ENCODE measurements around the gene ELANE.

Gene ELANE

DNA sequence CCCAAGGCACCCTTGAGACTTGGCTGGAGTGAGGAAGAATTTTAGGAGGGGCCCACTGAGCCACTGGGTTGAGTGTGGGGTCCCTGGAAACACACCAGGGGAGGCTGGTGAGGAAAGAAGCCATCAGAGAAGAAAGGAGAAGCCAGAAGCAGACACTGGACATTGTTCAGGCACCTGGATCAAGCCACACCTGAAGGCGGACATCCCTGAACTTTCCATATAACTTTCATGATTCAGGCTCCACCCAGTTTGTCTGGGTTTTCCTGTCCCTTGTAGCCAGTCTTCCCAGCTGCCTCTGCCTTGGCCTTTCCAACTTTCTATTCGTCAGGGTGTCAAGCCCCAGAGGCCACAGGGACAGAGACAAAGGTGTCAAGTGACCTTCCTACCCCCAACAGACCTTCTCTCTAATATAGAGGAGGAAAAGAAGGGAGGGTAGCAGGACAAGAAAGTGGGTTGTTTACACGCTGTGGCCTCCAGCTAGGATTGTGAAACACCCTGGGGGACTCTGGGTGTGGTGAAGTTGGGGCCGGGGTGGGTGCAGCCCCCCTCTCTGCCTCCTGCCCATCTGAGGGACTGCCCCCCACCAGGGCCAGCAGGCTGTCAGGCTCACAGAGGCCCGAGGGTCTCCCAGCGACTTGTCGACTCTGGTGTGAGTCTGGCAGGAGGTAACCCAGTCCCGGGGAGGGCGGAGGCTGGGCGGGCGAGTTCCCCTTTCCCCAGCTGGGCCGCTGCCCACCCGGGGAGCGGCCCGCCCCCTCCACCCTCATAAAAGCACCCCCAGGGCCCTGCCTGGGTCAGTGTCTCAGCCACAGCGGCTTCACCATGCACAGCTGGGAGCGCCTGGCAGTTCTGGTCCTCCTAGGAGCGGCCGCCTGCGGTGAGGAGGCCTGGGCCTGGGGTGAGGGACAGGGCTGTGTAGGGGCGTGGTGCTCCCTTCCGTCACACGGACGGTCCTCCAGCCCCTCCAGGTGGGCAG lies 7.1 kb downstream of the ELANE start, which contains the start of gene CFD:
Gene CFD (plus strand): TSS at position 797 of the 976 bp plus-strand sequence. CDS start 26 bp downstream, at position 823.
- TF ChIP-seq, protein P1, sequence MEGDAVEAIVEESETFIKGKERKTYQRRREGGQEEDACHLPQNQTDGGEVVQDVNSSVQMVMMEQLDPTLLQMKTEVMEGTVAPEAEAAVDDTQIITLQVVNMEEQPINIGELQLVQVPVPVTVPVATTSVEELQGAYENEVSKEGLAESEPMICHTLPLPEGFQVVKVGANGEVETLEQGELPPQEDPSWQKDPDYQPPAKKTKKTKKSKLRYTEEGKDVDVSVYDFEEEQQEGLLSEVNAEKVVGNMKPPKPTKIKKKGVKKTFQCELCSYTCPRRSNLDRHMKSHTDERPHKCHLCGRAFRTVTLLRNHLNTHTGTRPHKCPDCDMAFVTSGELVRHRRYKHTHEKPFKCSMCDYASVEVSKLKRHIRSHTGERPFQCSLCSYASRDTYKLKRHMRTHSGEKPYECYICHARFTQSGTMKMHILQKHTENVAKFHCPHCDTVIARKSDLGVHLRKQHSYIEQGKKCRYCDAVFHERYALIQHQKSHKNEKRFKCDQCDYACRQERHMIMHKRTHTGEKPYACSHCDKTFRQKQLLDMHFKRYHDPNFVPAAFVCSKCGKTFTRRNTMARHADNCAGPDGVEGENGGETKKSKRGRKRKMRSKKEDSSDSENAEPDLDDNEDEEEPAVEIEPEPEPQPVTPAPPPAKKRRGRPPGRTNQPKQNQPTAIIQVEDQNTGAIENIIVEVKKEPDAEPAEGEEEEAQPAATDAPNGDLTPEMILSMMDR (IDR thresholded peaks at IDR 0.05; ENCODE audit: poor library complexity, severe bottlenecking) = no peak
- Histone ChIP-seq H3K4me1 (ENCODE audit: insufficient read depth, poor library complexity, severe bottlenecking) (peaks cover 3% of the 10 kb centered on the region), H3K27ac (ENCODE audit: poor library complexity, severe bottlenecking) (no peak within 1 kb of the TSS), H3K36me3 (ENCODE audit: low read depth) (no peaks in the 10 kb centered on the region), H3K9me3 (ENCODE audit: severe bottlenecking) (no peaks in the 10 kb centered on the region), H3K4me3 (ENCODE audit: severe bottlenecking) (peak within 1 kb of the TSS; percentile 29), H3K27me3 (ENCODE audit: insufficient read depth, poor library complexity, severe bottlenecking) (peaks cover 6% of the 10 kb centered on the region)
- DNase-seq (ENCODE audit: low spot score) = no peak
- ATAC-seq (ENCODE audit: low read depth) = no peak

DNA sequence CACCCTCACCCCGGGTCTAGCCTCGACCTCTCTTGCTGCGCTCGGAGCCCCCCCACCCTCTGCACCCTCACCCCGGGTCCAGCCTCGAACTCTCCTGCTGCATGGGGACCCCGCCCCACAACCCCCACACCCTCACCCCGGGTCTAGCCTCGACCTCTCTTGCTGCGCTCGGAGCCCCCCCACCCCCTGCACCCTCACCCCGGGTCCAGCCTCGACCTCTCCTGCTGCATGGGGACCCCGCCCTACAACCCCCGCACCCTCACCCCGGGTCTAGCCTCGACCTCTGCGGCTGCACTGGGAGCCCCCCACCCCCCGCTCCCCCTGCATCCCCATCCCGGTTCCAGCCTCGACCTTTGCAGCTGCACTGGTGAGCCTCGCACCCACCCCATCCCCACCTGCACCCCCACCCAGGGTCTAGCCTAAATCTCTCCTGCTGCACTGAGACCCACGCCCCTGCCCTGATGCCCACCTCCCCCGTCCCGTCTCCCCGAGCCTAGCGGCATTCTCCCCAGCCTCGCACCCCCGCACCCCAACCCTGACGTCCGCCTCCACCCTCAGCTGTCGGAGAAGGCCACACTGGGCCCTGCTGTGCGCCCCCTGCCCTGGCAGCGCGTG lies 9.1 kb downstream of the ELANE start:
- DNase-seq (ENCODE audit: low spot score) (no peak), ATAC-seq (ENCODE audit: low read depth) (no peak)
- H3K36me3 ChIP-seq (ENCODE audit: low read depth) = no peaks in the 10 kb centered on the region
- no peaks in the 10 kb centered on the region for H3K9me3 ChIP-seq (ENCODE audit: severe bottlenecking)
- TF ChIP-seq, protein P1 (IDR thresholded peaks at IDR 0.05; ENCODE audit: poor library complexity, severe bottlenecking) = no peak
- peaks cover 6% of the 10 kb centered on the region for H3K27me3 ChIP-seq (ENCODE audit: insufficient read depth, poor library complexity, severe bottlenecking)
- peaks cover 3% of the 10 kb centered on the region for H3K4me1 ChIP-seq (ENCODE audit: insufficient read depth, poor library complexity, severe bottlenecking)
- no peak overlapping the region for H3K4me3 ChIP-seq (ENCODE audit: severe bottlenecking)
- H3K27ac ChIP-seq (ENCODE audit: poor library complexity, severe bottlenecking) = no peak overlapping the region

DNA sequence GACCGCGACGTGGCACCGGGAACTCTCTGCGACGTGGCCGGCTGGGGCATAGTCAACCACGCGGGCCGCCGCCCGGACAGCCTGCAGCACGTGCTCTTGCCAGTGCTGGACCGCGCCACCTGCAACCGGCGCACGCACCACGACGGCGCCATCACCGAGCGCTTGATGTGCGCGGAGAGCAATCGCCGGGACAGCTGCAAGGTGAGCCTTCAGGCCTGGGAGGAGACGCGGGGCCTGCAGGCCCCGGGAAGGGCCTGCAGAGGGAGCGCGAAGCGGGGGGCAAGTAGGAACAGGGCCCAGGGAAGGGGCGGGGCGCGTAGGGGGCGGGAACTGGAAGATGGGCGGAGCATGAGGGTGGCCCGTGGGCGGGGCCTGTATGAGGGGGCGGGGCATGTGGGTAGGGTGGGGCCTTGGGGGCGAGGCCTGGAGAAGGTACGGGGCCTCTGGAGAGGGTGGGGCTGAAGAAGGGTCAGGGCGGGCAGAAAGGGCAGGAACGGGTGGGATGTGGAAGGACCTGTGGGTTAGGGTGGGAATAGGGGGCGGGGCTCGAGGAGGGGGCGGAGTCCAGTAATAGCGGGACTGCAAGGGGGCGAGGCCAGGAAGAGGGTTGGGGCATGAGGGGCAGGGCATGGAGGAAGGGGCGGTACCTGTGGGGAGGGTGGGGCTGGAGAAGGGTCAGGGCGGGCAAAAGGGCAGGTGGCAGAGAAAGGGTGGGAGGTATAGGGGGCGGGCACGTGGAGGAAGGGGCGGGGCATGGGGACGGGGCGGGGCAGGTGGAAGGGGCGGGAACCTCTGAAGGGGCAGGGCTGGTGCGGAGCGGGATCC lies 9.9 kb downstream of the ELANE start:
- Histone ChIP-seq H3K27me3 (ENCODE audit: insufficient read depth, poor library complexity, severe bottlenecking) (peaks cover 6% of the 10 kb centered on the region), H3K27ac (ENCODE audit: poor library complexity, severe bottlenecking) (no peak overlapping the region), H3K9me3 (ENCODE audit: severe bottlenecking) (no peaks in the 10 kb centered on the region), H3K36me3 (ENCODE audit: low read depth) (no peaks in the 10 kb centered on the region), H3K4me1 (ENCODE audit: insufficient read depth, poor library complexity, severe bottlenecking) (peaks cover 3% of the 10 kb centered on the region), H3K4me3 (ENCODE audit: severe bottlenecking) (no peak overlapping the region)
- DNase-seq (ENCODE audit: low spot score) (peak; percentile 72), ATAC-seq (ENCODE audit: low read depth) (peak; percentile 28)
- TF ChIP-seq, protein P1 (IDR thresholded peaks at IDR 0.05; ENCODE audit: poor library complexity, severe bottlenecking) = peak; percentile 28

DNA sequence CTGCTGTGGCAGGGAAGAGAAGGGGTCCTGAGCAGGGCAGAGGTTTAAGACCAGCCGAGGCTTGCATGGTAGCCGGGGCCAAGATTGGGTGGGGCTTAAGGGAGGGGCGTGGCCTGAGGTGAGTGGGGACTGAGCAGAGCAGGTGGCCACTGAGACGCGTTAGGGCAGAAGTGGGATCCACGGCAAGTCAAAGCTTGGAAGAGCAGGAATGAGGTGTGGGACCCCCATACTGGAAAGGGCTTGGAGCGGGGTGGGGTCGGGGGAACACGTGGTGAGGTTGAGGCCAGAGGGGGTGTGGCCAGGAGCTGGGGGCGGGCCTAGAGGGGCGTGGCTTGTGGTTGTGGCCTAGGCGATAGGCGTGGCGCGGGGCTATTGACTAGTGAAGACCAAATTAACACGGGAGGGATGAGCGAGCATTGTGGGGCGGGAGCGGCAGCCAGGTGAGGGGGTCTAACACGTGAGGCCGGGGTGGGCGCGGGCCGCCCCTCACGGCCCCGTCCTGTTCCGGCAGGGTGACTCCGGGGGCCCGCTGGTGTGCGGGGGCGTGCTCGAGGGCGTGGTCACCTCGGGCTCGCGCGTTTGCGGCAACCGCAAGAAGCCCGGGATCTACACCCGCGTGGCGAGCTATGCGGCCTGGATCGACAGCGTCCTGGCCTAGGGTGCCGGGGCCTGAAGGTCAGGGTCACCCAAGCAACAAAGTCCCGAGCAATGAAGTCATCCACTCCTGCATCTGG lies 10.6 kb downstream of the ELANE start:
- H3K4me3 ChIP-seq (ENCODE audit: severe bottlenecking) = no peak overlapping the region
- no peaks in the 10 kb centered on the region for H3K36me3 ChIP-seq (ENCODE audit: low read depth)
- TF ChIP-seq, protein P1 (IDR thresholded peaks at IDR 0.05; ENCODE audit: poor library complexity, severe bottlenecking) = no peak
- H3K9me3 ChIP-seq (ENCODE audit: severe bottlenecking) = no peaks in the 10 kb centered on the region
- peaks cover 3% of the 10 kb centered on the region for H3K4me1 ChIP-seq (ENCODE audit: insufficient read depth, poor library complexity, severe bottlenecking)
- no peak for DNase-seq (ENCODE audit: low spot score)
- no peak overlapping the region for H3K27ac ChIP-seq (ENCODE audit: poor library complexity, severe bottlenecking)
- peaks cover 6% of the 10 kb centered on the region for H3K27me3 ChIP-seq (ENCODE audit: insufficient read depth, poor library complexity, severe bottlenecking)
- peak; percentile 48 for ATAC-seq (ENCODE audit: low read depth)
